ENCODE measurements around the gene NKX6-2.

NKX6-2 gene

DNA sequence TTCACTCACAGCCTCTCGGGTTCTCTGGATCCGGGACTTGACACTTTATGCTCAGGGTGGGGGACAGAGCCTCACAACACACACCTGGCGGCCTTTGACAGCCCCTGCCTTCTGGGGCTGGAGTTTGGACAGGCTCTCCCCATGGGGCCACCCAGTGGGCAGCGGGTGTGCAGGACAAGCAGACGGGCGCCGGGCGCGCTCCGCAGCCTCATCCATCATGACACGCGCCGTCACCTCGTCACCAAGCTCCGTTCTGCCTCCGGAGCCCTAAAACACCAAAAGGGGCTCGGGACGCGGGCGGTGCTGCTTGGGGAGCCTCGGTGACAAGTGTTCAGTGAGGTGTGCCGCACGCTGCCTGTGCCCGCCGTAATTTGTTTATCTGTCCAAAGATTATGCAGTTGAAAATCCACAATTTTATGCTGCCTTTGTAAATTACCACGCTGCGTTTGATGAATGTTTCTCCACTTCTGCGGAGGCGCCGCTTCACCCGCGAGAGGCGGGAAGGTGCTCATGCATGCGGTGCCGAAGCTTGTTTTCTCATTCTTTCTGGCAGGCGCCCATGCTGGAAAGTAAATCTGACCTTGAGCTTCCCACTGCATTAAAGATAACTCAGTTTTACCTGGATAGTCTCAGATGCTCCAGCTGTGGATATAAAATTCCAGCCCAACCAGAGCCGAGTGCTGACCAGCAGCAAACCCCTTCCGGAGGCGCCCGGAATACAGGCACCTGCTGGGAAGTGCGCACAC lies 6.2 kb downstream of the NKX6-2 start:
- Histone ChIP-seq H3K4ac (ENCODE audit: low read length) (no peak overlapping the region), H3K14ac (ENCODE audit: low read length) (no peak overlapping the region), H3K79me1 (ENCODE audit: low read depth, low read length) (no peaks in the 10 kb centered on the region), H3K4me1 (ENCODE audit: control insufficient read depth in 2 of 2, insufficient read depth in 1 of 2, low read depth in 1 of 2, low read length in 2 of 2) (peaks cover 0 to 4% of the 10 kb centered on the region in 2 donors), H3K36me3 (replicated peaks in 1 of 2; ENCODE audit: control insufficient read depth in 2 of 2, insufficient read depth in 2 of 2, low read length in 2 of 2) (peaks cover 0 to 18% of the 10 kb centered on the region in 2 donors), H3K9ac (ENCODE audit: low read depth, low read length, poor library complexity) (no peak overlapping the region), H3K23ac (ENCODE audit: low read depth, low read length, poor library complexity) (no peak overlapping the region), H3K4me2 (ENCODE audit: insufficient read depth, low read length, poor library complexity, severe bottlenecking) (no peak overlapping the region), H4K8ac (ENCODE audit: low read depth, low read length) (no peak overlapping the region), H2BK120ac (ENCODE audit: low read depth, low read length) (no peak overlapping the region), H2AFZ (ENCODE audit: low read length) (no peak overlapping the region), H3K18ac (ENCODE audit: low read length) (no peak overlapping the region), H2BK5ac (ENCODE audit: low read length) (no peak overlapping the region), H2BK15ac (ENCODE audit: low read length) (no peak overlapping the region), H3K27me3 (ENCODE audit: control insufficient read depth in 3 of 3, insufficient read depth in 3 of 3, low read depth in 1 of 3, low read length in 3 of 3) (peaks cover 11 to 35% (median 14%) of the 10 kb centered on the region in 3 experiments), H4K91ac (ENCODE audit: low read depth, low read length, poor library complexity) (no peak overlapping the region), H3K4me3 (ENCODE audit: low read length in 2 of 2) (no peak overlapping the region), H3K27ac (replicated peaks; ENCODE audit: low read length) (no peak overlapping the region), H2BK12ac (ENCODE audit: low read length) (no peak overlapping the region), H3K9me3 (replicated peaks in 1 of 2; ENCODE audit: control insufficient read depth in 2 of 2, insufficient read depth in 1 of 2, low read depth in 1 of 2, low read length in 2 of 2) (peaks cover 0 to 16% of the 10 kb centered on the region in 2 donors), H2AK5ac (ENCODE audit: low read depth, low read length) (no peak overlapping the region)
- DNase-seq (ENCODE audit: low spot score) = no peak
- no CpG with 5 or more reads among the region's 41 CpGs for WGBS, 2 donors (ENCODE audit: extremely low coverage in 2 of 2, insufficient read length in 2 of 2, insufficient replicate concordance in 1 of 2)

DNA sequence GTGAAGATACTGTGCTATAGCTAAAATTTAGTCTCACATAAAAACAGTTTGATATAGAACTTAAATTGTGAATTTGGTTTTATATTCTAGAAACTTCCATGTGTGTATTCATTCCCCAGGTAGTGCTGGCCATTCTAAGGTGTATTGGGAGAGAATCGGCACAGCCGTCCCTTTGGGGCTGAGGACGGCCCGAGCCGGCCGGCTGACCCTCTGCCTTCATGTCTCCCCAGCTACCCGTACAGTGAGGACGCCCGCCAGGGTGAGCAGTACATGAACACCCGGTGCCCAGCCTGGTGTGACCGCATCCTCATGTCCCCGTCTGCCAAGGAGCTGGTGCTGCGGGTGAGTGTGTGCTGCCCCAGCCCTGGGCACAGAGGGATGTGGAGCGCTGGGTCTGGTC lies 8.5 kb downstream of the NKX6-2 start:
- Histone ChIP-seq H3K9me3 (replicated peaks in 1 of 2; ENCODE audit: control insufficient read depth in 2 of 2, insufficient read depth in 1 of 2, low read depth in 1 of 2, low read length in 2 of 2) (no peaks in the 10 kb centered on the region), H2AFZ (ENCODE audit: low read length) (no peak overlapping the region), H3K9ac (ENCODE audit: low read depth, low read length, poor library complexity) (no peak overlapping the region), H3K4me1 (ENCODE audit: control insufficient read depth in 2 of 2, insufficient read depth in 1 of 2, low read depth in 1 of 2, low read length in 2 of 2) (peaks cover 0 to 4% of the 10 kb centered on the region in 2 donors), H2BK5ac (ENCODE audit: low read length) (no peak overlapping the region), H3K14ac (ENCODE audit: low read length) (no peak overlapping the region), H3K36me3 (replicated peaks in 1 of 2; ENCODE audit: control insufficient read depth in 2 of 2, insufficient read depth in 2 of 2, low read length in 2 of 2) (peaks cover 0 to 8% of the 10 kb centered on the region in 2 donors), H2BK15ac (ENCODE audit: low read length) (no peak overlapping the region), H3K23ac (ENCODE audit: low read depth, low read length, poor library complexity) (no peak overlapping the region), H3K27ac (replicated peaks; ENCODE audit: low read length) (no peak overlapping the region), H4K8ac (ENCODE audit: low read depth, low read length) (no peak overlapping the region), H4K91ac (ENCODE audit: low read depth, low read length, poor library complexity) (no peak overlapping the region), H3K4me2 (ENCODE audit: insufficient read depth, low read length, poor library complexity, severe bottlenecking) (no peak overlapping the region), H3K4me3 (ENCODE audit: low read length in 2 of 2) (no peak overlapping the region), H2AK5ac (ENCODE audit: low read depth, low read length) (no peak overlapping the region), H3K79me1 (ENCODE audit: low read depth, low read length) (no peaks in the 10 kb centered on the region), H3K18ac (ENCODE audit: low read length) (peak overlapping the region; percentile 38), H3K4ac (ENCODE audit: low read length) (no peak overlapping the region), H2BK120ac (ENCODE audit: low read depth, low read length) (no peak overlapping the region), H2BK12ac (ENCODE audit: low read length) (no peak overlapping the region), H3K27me3 (ENCODE audit: control insufficient read depth in 3 of 3, insufficient read depth in 3 of 3, low read depth in 1 of 3, low read length in 3 of 3) (peaks cover 0 to 13% (median 0%) of the 10 kb centered on the region in 3 experiments)
- no peak for DNase-seq (ENCODE audit: low spot score)
- no CpG with 5 or more reads among the region's 14 CpGs for WGBS, 2 donors (ENCODE audit: extremely low coverage in 2 of 2, insufficient read length in 2 of 2, insufficient replicate concordance in 1 of 2)

DNA sequence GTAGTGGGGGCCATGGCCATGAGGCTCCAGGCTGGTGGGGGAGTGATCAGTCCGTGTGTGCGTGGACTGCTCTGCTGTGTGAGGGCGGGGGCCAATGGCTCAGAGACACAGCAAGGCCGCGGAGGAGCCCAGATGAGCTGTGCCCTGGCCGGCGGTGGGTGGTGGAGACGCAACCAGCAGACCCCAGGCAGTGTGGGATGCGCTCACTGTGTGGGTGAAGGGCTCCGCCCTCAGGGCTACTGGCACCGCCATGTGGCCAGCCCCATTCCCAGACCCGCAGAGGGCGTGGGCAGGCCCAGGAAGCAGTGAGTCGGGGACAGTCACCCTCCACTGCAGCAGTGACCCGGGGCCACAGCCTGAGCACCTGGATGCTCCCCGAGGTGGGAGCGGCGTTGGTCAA lies 9.1 kb downstream of the NKX6-2 start:
- Histone ChIP-seq H3K4me2 (ENCODE audit: insufficient read depth, low read length, poor library complexity, severe bottlenecking) (no peak overlapping the region), H4K91ac (ENCODE audit: low read depth, low read length, poor library complexity) (no peak overlapping the region), H2BK5ac (ENCODE audit: low read length) (no peak overlapping the region), H3K23ac (ENCODE audit: low read depth, low read length, poor library complexity) (peak overlapping the region; percentile 73), H3K27me3 (ENCODE audit: control insufficient read depth in 3 of 3, insufficient read depth in 3 of 3, low read depth in 1 of 3, low read length in 3 of 3) (peaks cover 0 to 8% (median 0%) of the 10 kb centered on the region in 3 experiments), H3K4me1 (ENCODE audit: control insufficient read depth in 2 of 2, insufficient read depth in 1 of 2, low read depth in 1 of 2, low read length in 2 of 2) (peaks cover 0 to 4% of the 10 kb centered on the region in 2 donors), H2BK15ac (ENCODE audit: low read length) (no peak overlapping the region), H3K27ac (replicated peaks; ENCODE audit: low read length) (no peak overlapping the region), H3K4me3 (ENCODE audit: low read length in 2 of 2) (no peak overlapping the region), H2BK120ac (ENCODE audit: low read depth, low read length) (no peak overlapping the region), H3K9me3 (replicated peaks in 1 of 2; ENCODE audit: control insufficient read depth in 2 of 2, insufficient read depth in 1 of 2, low read depth in 1 of 2, low read length in 2 of 2) (no peaks in the 10 kb centered on the region), H4K8ac (ENCODE audit: low read depth, low read length) (no peak overlapping the region), H2AK5ac (ENCODE audit: low read depth, low read length) (no peak overlapping the region), H3K14ac (ENCODE audit: low read length) (peak overlapping the region; percentile 38), H3K36me3 (replicated peaks in 1 of 2; ENCODE audit: control insufficient read depth in 2 of 2, insufficient read depth in 2 of 2, low read length in 2 of 2) (peaks cover 0 to 3% of the 10 kb centered on the region in 2 donors), H3K9ac (ENCODE audit: low read depth, low read length, poor library complexity) (no peak overlapping the region), H3K18ac (ENCODE audit: low read length) (peak overlapping the region; percentile 28), H2AFZ (ENCODE audit: low read length) (no peak overlapping the region), H3K4ac (ENCODE audit: low read length) (no peak overlapping the region), H2BK12ac (ENCODE audit: low read length) (peak overlapping the region; percentile 58), H3K79me1 (ENCODE audit: low read depth, low read length) (no peaks in the 10 kb centered on the region)
- DNase-seq (ENCODE audit: low spot score) = no peak
- WGBS, 2 donors (ENCODE audit: extremely low coverage in 2 of 2, insufficient read length in 2 of 2, insufficient replicate concordance in 1 of 2) = no CpG with 5 or more reads among the region's 18 CpGs

DNA sequence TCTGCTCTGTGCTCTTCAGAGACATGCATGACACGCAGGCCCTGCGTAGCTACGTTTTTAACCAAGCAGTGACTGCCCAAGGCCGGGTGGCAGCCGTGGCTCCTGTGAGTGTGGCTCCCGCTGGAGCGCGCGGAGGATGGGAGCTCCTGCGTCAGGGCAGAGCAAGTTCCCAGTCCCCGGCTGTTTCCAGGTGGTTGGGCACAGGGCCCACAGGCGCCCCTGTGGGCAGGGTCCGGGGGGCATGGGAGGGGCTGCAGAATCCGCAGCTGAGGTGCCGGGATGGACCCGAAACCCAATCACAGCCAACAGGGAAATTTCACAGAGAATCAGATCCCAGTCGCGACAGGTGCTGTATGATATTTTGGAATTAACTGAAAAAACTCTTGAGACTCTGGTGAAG lies 9.8 kb downstream of the NKX6-2 start:
- H3K27me3 ChIP-seq (ENCODE audit: control insufficient read depth in 3 of 3, insufficient read depth in 3 of 3, low read depth in 1 of 3, low read length in 3 of 3) = peaks cover 0 to 2% (median 0%) of the 10 kb centered on the region in 3 experiments
- H2BK12ac ChIP-seq (ENCODE audit: low read length) = peak overlapping the region; percentile 46
- peaks cover 0 to 4% of the 10 kb centered on the region in 2 donors for H3K4me1 ChIP-seq (ENCODE audit: control insufficient read depth in 2 of 2, insufficient read depth in 1 of 2, low read depth in 1 of 2, low read length in 2 of 2)
- H3K9me3 ChIP-seq (replicated peaks in 1 of 2; ENCODE audit: control insufficient read depth in 2 of 2, insufficient read depth in 1 of 2, low read depth in 1 of 2, low read length in 2 of 2) = no peaks in the 10 kb centered on the region
- no peak overlapping the region for H2AFZ ChIP-seq (ENCODE audit: low read length)
- H2AK5ac ChIP-seq (ENCODE audit: low read depth, low read length) = no peak overlapping the region
- no peak overlapping the region for H3K4ac ChIP-seq (ENCODE audit: low read length)
- no peak overlapping the region for H3K27ac ChIP-seq (replicated peaks; ENCODE audit: low read length)
- H3K14ac ChIP-seq (ENCODE audit: low read length) = peak overlapping the region; percentile 56
- no peak overlapping the region for H3K18ac ChIP-seq (ENCODE audit: low read length)
- no peak overlapping the region for H3K4me3 ChIP-seq (ENCODE audit: low read length in 2 of 2)
- no peak overlapping the region for H2BK5ac ChIP-seq (ENCODE audit: low read length)
- DNase-seq (ENCODE audit: low spot score) = no peak
- H3K9ac ChIP-seq (ENCODE audit: low read depth, low read length, poor library complexity) = no peak overlapping the region
- H3K4me2 ChIP-seq (ENCODE audit: insufficient read depth, low read length, poor library complexity, severe bottlenecking) = peak overlapping the region; percentile 11
- H2BK15ac ChIP-seq (ENCODE audit: low read length) = no peak overlapping the region
- H4K91ac ChIP-seq (ENCODE audit: low read depth, low read length, poor library complexity) = no peak overlapping the region
- no peak overlapping the region for H2BK120ac ChIP-seq (ENCODE audit: low read depth, low read length)
- no peaks in the 10 kb centered on the region for H3K79me1 ChIP-seq (ENCODE audit: low read depth, low read length)
- H4K8ac ChIP-seq (ENCODE audit: low read depth, low read length) = no peak overlapping the region
- no CpG with 5 or more reads among the region's 18 CpGs for WGBS, 2 donors (ENCODE audit: extremely low coverage in 2 of 2, insufficient read length in 2 of 2, insufficient replicate concordance in 1 of 2)
- H3K23ac ChIP-seq (ENCODE audit: low read depth, low read length, poor library complexity) = no peak overlapping the region
- no peaks in the 10 kb centered on the region for H3K36me3 ChIP-seq (replicated peaks in 1 of 2; ENCODE audit: control insufficient read depth in 2 of 2, insufficient read depth in 2 of 2, low read length in 2 of 2)

Measured in neuronal stem cell (in vitro differentiated cells).